Measurements from ENCODE around the gene EXPH5.

Gene EXPH5

DNA sequence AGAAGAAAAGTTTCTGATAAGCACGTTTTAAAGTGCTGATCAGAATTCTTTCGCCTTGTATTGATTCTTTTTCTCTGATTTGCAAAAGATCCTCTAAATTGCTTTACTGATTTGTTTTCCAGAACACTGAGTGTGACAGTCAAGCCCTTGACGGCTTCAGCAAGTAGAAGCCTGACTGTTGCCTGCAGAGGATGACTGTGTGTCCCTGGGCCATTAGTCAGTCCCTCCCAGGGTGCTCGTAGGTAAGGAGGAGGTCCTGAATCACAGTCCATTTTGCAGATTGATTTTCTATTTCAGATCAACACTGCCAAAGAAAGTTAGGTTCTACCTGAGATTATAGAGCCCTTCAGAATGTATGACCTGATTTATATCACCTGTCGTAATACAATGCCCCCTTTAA lies 56.8 kb downstream of the EXPH5 start:
- no peak for ATAC-seq
- TF ChIP-seq ZNF565 (CRISPR knock-in tag; conservative IDR thresholded peaks at IDR 0.05; ENCODE audit: low read depth) (no peak), ZFP30 (CRISPR knock-in tag; IDR thresholded peaks at IDR 0.05) (no peak), CSDC2 (CRISPR knock-in tag; IDR thresholded peaks at IDR 0.05) (no peak), TOX (CRISPR knock-in tag; IDR thresholded peaks at IDR 0.05; ENCODE audit: borderline replicate concordance) (no peak), PPARA (CRISPR knock-in tag; IDR thresholded peaks at IDR 0.05; ENCODE audit: borderline replicate concordance) (no peak), BACH2 (CRISPR knock-in tag; IDR thresholded peaks at IDR 0.05; ENCODE audit: borderline replicate concordance) (no peak), ZFP3 (CRISPR knock-in tag; IDR thresholded peaks at IDR 0.05) (no peak), ZNF70 (CRISPR knock-in tag; IDR thresholded peaks at IDR 0.05) (no peak), TCF4 (CRISPR knock-in tag; IDR thresholded peaks at IDR 0.05; ENCODE audit: borderline replicate concordance) (no peak), ARNTL (CRISPR knock-in tag; IDR thresholded peaks at IDR 0.05; ENCODE audit: borderline replicate concordance, low read depth) (no peak)
- TF ChIP-seq, protein P1, sequence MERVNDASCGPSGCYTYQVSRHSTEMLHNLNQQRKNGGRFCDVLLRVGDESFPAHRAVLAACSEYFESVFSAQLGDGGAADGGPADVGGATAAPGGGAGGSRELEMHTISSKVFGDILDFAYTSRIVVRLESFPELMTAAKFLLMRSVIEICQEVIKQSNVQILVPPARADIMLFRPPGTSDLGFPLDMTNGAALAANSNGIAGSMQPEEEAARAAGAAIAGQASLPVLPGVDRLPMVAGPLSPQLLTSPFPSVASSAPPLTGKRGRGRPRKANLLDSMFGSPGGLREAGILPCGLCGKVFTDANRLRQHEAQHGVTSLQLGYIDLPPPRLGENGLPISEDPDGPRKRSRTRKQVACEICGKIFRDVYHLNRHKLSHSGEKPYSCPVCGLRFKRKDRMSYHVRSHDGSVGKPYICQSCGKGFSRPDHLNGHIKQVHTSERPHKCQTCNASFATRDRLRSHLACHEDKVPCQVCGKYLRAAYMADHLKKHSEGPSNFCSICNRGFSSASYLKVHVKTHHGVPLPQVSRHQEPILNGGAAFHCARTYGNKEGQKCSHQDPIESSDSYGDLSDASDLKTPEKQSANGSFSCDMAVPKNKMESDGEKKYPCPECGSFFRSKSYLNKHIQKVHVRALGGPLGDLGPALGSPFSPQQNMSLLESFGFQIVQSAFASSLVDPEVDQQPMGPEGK (CRISPR knock-in tag; IDR thresholded peaks at IDR 0.05; ENCODE audit: borderline replicate concordance): no peak

GRCh38 chr11:108535384-108535955 lies 58.1 kb downstream of the EXPH5 start:
- ATAC-seq: no peak
- TF ChIP-seq GLIS3 (CRISPR knock-in tag; IDR thresholded peaks at IDR 0.05): no peak

- no peak for TF ChIP-seq GLIS3 (CRISPR knock-in tag; IDR thresholded peaks at IDR 0.05)
- TF ChIP-seq RARB (CRISPR knock-in tag; IDR thresholded peaks at IDR 0.05): no peak
- TF ChIP-seq ZFP30 (CRISPR knock-in tag; IDR thresholded peaks at IDR 0.05): no peak
- TF ChIP-seq, protein P2, sequence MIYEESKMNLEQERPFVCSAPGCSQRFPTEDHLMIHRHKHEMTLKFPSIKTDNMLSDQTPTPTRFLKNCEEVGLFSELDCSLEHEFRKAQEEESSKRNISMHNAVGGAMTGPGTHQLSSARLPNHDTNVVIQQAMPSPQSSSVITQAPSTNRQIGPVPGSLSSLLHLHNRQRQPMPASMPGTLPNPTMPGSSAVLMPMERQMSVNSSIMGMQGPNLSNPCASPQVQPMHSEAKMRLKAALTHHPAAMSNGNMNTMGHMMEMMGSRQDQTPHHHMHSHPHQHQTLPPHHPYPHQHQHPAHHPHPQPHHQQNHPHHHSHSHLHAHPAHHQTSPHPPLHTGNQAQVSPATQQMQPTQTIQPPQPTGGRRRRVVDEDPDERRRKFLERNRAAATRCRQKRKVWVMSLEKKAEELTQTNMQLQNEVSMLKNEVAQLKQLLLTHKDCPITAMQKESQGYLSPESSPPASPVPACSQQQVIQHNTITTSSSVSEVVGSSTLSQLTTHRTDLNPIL (CRISPR knock-in tag; IDR thresholded peaks at IDR 0.05; ENCODE audit: low read depth): no peak
- no peak for TF ChIP-seq ZNF565 (CRISPR knock-in tag; conservative IDR thresholded peaks at IDR 0.05; ENCODE audit: low read depth)
- TF ChIP-seq TCF4 (CRISPR knock-in tag; IDR thresholded peaks at IDR 0.05; ENCODE audit: borderline replicate concordance): no peak
- TF ChIP-seq TSHZ2 (CRISPR knock-in tag; IDR thresholded peaks at IDR 0.05): no peak
- TF ChIP-seq PPARA (CRISPR knock-in tag; IDR thresholded peaks at IDR 0.05; ENCODE audit: borderline replicate concordance): no peak
- no peak for TF ChIP-seq CSDC2 (CRISPR knock-in tag; IDR thresholded peaks at IDR 0.05)
- TF ChIP-seq OSR1 (CRISPR knock-in tag; IDR thresholded peaks at IDR 0.05): no peak
- TF ChIP-seq SNAI2 (CRISPR knock-in tag; IDR thresholded peaks at IDR 0.05): no peak
- TF ChIP-seq, protein P1 (CRISPR knock-in tag; IDR thresholded peaks at IDR 0.05; ENCODE audit: borderline replicate concordance): no peak
- TF ChIP-seq, protein P3, sequence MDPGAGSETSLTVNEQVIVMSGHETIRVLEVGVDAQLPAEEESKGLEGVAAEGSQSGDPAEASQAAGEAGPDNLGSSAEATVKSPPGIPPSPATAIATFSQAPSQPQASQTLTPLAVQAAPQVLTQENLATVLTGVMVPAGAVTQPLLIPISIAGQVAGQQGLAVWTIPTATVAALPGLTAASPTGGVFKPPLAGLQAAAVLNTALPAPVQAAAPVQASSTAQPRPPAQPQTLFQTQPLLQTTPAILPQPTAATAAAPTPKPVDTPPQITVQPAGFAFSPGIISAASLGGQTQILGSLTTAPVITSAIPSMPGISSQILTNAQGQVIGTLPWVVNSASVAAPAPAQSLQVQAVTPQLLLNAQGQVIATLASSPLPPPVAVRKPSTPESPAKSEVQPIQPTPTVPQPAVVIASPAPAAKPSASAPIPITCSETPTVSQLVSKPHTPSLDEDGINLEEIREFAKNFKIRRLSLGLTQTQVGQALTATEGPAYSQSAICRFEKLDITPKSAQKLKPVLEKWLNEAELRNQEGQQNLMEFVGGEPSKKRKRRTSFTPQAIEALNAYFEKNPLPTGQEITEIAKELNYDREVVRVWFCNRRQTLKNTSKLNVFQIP (CRISPR knock-in tag; IDR thresholded peaks at IDR 0.05; ENCODE audit: borderline replicate concordance, low read depth): no peak
- no peak for TF ChIP-seq ZNF70 (CRISPR knock-in tag; IDR thresholded peaks at IDR 0.05)
- no peak for TF ChIP-seq ZNF8 (CRISPR knock-in tag; IDR thresholded peaks at IDR 0.05)
- no peak for ATAC-seq
These were observed 59.2 kb downstream of the EXPH5 start for GRCh38 chr11:108534274-108534882.
